NCI-H1436 (cell line): Measurements from ENCODE around the gene IGF2BP2.
"Not testable (repeated sequence)": the region's sequence is repeated elsewhere in the genome, so short reads cannot be mapped to it uniquely, and the experiment has no call there.

ENCODE experiments used
- DNase-seq: peaks from one replicate; lab custom pipeline; 2025; lab: John Stamatoyannopoulos, UW

IGF2BP2 gene

GRCh38 chr3:185825006-185825638, at the start of gene IGF2BP2:
Gene IGF2BP2, minus strand, starts transcription at chr3:185825042. Its CDS starts 82 bp downstream, at chr3:185824960.
- peak; percentile 38 for DNase-seq

GRCh38 chr3:185874119-185874518, 49.3 kb upstream of the IGF2BP2 start:
- DNase-seq, result no peak

- DNase-seq, result no peak
These were observed 42.8 kb upstream of the IGF2BP2 start for GRCh38 chr3:185867650-185868049.

- DNase-seq, result no peak
These were observed 42.2 kb upstream of the IGF2BP2 start for GRCh38 chr3:185866995-185867394.

- DNase-seq, result no peak
These were observed 41.7 kb upstream of the IGF2BP2 start for GRCh38 chr3:185866555-185866954.

- no peak for DNase-seq
These were observed 40.4 kb upstream of the IGF2BP2 start for GRCh38 chr3:185865247-185865646.

- no peak for DNase-seq
These were observed 39.9 kb upstream of the IGF2BP2 start for GRCh38 chr3:185864767-185865166.

GRCh38 chr3:185862920-185863319, 38.1 kb upstream of the IGF2BP2 start:
- no peak for DNase-seq

- DNase-seq, result no peak
These were observed 34.6 kb upstream of the IGF2BP2 start for GRCh38 chr3:185859294-185859972.

GRCh38 chr3:185858502-185859225, 33.8 kb upstream of the IGF2BP2 start:
- DNase-seq, result no peak

GRCh38 chr3:185857208-185857607, 32.4 kb upstream of the IGF2BP2 start:
- DNase-seq, result no peak

GRCh38 chr3:185856652-185857051, 31.8 kb upstream of the IGF2BP2 start:
- DNase-seq, result no peak

- not testable (repeated sequence) for DNase-seq
These were observed 28.9 kb upstream of the IGF2BP2 start for GRCh38 chr3:185853771-185854170.

GRCh38 chr3:185852635-185853034, 27.8 kb upstream of the IGF2BP2 start:
- no peak for DNase-seq

- DNase-seq, result no peak
These were observed 27.1 kb upstream of the IGF2BP2 start for GRCh38 chr3:185851959-185852358.

GRCh38 chr3:185851046-185851445, 26.2 kb upstream of the IGF2BP2 start:
- no peak for DNase-seq

GRCh38 chr3:185847506-185847905, 22.7 kb upstream of the IGF2BP2 start:
- no peak for DNase-seq

- DNase-seq, result no peak
These were observed 21.2 kb upstream of the IGF2BP2 start for GRCh38 chr3:185846037-185846436.

GRCh38 chr3:185844051-185844450, 19.2 kb upstream of the IGF2BP2 start:
- no peak for DNase-seq

- DNase-seq, result no peak
These were observed 18.8 kb upstream of the IGF2BP2 start for GRCh38 chr3:185843635-185844034.

GRCh38 chr3:185843126-185843525, 18.3 kb upstream of the IGF2BP2 start:
- DNase-seq, result no peak

GRCh38 chr3:185842241-185842640, 17.4 kb upstream of the IGF2BP2 start:
- no peak for DNase-seq

- not testable (repeated sequence) for DNase-seq
These were observed 13.7 kb upstream of the IGF2BP2 start for GRCh38 chr3:185838417-185838989.
